Thyroid gland (tissue), 4 donors: ENCODE data around the gene IQGAP1.

Source experiments
- CTCF ChIP-seq, 6 experiments: fragments of 200-600 bp in 3 of 6; fragments of 450-650 bp in 3 of 6; sonication (generic) in 3 of 6; IDR thresholded peaks; one replicate each; pipeline ENCODE4 v1.5.1; 2016 to 2019; ENCODE audit warnings: antibody characterized with exemption in 6 of 6, mild to moderate bottlenecking in 2 of 6, inconsistent platforms in 1 of 6, moderate library complexity in 1 of 6
- POLR2A ChIP-seq, 2 donors: fragments of 450-650 bp; IDR thresholded peaks; one replicate each; pipeline ENCODE4 v1.6.1; 2017; ENCODE audit warnings: antibody characterized with exemption in 2 of 2, mild to moderate bottlenecking in 2 of 2, moderate library complexity in 1 of 2

- no peak for TF ChIP-seq POLR2A (IDR thresholded peaks at IDR 0.05)
- TF ChIP-seq CTCF (IDR thresholded peaks at IDR 0.05): no peak
Observed at GRCh38 chr15:90471769-90472168, 83.7 kb downstream of the IQGAP1 start.
